Measurements from ENCODE around the gene TNPO1.

Gene TNPO1

DNA sequence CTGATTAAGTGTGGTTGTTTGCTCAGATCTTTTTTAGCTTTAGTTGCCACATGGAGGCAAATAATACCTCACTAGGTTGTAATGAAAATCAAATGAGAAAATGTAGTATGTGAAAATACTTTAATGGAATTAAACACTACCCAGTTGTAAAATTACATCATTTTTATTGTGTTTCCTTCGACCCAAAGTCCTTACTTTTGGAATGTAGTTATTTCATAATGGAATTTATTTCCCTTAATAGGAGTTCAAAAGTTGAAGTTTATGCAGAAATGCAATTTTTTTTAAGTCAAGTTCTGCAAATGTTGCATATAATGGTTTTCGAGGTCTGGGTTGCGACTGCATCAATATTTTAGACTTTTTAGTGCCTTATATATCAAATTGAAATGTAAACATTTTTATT, 31.0 kb downstream of the TNPO1 start:
- no peaks in the 10 kb centered on the region for H3K9me3 ChIP-seq (ENCODE audit: control insufficient read depth, insufficient read depth, low read depth, low read length)
- ChIA-PET CTCF (interaction anchor here (0.6 to 1.1 kb wide), 2 partner anchors 28 to 30 kb away, joined by 3 read pairs; no protein-coding TSS in a partner anchor), POLR2A (no interaction called here)
- no peak overlapping the region; the same call in 1 of the 2 replicates for H3K4me3 ChIP-seq (ENCODE audit: low read depth, low read length)
- peaks cover 7 to 16% of the 10 kb centered on the region in 2 experiments for H3K36me3 ChIP-seq (ENCODE audit: control insufficient read depth in 2 of 2, insufficient read depth in 1 of 2, low read length in 2 of 2)
- H3K27ac ChIP-seq (ENCODE audit: extremely low read depth, low read depth, low read length): no peak overlapping the region
- TF ChIP-seq, protein P1, sequence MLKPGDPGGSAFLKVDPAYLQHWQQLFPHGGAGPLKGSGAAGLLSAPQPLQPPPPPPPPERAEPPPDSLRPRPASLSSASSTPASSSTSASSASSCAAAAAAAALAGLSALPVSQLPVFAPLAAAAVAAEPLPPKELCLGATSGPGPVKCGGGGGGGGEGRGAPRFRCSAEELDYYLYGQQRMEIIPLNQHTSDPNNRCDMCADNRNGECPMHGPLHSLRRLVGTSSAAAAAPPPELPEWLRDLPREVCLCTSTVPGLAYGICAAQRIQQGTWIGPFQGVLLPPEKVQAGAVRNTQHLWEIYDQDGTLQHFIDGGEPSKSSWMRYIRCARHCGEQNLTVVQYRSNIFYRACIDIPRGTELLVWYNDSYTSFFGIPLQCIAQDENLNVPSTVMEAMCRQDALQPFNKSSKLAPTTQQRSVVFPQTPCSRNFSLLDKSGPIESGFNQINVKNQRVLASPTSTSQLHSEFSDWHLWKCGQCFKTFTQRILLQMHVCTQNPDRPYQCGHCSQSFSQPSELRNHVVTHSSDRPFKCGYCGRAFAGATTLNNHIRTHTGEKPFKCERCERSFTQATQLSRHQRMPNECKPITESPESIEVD (tag by site-specific recombination; IDR thresholded peaks at IDR 0.05): peak; percentile 88
- no peak for TF ChIP-seq ZNF488 (tag by site-specific recombination; IDR thresholded peaks at IDR 0.05)
- TF ChIP-seq, protein P2, sequence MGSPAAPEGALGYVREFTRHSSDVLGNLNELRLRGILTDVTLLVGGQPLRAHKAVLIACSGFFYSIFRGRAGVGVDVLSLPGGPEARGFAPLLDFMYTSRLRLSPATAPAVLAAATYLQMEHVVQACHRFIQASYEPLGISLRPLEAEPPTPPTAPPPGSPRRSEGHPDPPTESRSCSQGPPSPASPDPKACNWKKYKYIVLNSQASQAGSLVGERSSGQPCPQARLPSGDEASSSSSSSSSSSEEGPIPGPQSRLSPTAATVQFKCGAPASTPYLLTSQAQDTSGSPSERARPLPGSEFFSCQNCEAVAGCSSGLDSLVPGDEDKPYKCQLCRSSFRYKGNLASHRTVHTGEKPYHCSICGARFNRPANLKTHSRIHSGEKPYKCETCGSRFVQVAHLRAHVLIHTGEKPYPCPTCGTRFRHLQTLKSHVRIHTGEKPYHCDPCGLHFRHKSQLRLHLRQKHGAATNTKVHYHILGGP (tag by site-specific recombination; IDR thresholded peaks at IDR 0.05): 0 out of 2 replicates have a peak, but pooled peaks have one; percentile 2
- TF ChIP-seq, protein P3, sequence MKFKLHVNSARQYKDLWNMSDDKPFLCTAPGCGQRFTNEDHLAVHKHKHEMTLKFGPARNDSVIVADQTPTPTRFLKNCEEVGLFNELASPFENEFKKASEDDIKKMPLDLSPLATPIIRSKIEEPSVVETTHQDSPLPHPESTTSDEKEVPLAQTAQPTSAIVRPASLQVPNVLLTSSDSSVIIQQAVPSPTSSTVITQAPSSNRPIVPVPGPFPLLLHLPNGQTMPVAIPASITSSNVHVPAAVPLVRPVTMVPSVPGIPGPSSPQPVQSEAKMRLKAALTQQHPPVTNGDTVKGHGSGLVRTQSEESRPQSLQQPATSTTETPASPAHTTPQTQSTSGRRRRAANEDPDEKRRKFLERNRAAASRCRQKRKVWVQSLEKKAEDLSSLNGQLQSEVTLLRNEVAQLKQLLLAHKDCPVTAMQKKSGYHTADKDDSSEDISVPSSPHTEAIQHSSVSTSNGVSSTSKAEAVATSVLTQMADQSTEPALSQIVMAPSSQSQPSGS (tag by site-specific recombination; IDR thresholded peaks at IDR 0.05; ENCODE audit: low read depth): peak; percentile 24; the same call in 1 of the 2 replicates
- peaks cover 12% of the 10 kb centered on the region; the same call in 1 of the 2 replicates for H3K4me1 ChIP-seq (ENCODE audit: control insufficient read depth, insufficient read depth, low read length)

GRCh38 chr5:72847989-72848473, 31.6 kb downstream of the TNPO1 start:
- peak overlapping the region; percentile 99 for H3K4me3 ChIP-seq (ENCODE audit: low read depth, low read length)
- H3K27ac ChIP-seq (ENCODE audit: extremely low read depth, low read depth, low read length): peak overlapping the region; percentile 82
- CTCF ChIA-PET: no interaction called here
- POLR2A ChIA-PET: interaction anchor here (1.8 to 2.4 kb wide), 2 partner anchors 10 to 14 kb away, joined by 4 to 7 read pairs; no protein-coding TSS in a partner anchor
- no peaks in the 10 kb centered on the region for H3K9me3 ChIP-seq (ENCODE audit: control insufficient read depth, insufficient read depth, low read depth, low read length)
- peaks cover 12% of the 10 kb centered on the region for H3K4me1 ChIP-seq (ENCODE audit: control insufficient read depth, insufficient read depth, low read length)
- H3K36me3 ChIP-seq (ENCODE audit: control insufficient read depth in 2 of 2, insufficient read depth in 1 of 2, low read length in 2 of 2): peaks cover 13 to 19% of the 10 kb centered on the region in 2 experiments
- TF ChIP-seq ZBTB48 (tag by site-specific recombination; IDR thresholded peaks at IDR 0.05) (peak; percentile 59; the same call in 1 of the 2 replicates), ZNF692 (tag by site-specific recombination; IDR thresholded peaks at IDR 0.05) (peak; percentile 94), REPIN1 (tag by site-specific recombination; IDR thresholded peaks at IDR 0.05; ENCODE audit: low read depth) (0 out of 2 replicates have a peak, but pooled peaks have one; percentile 54), ZEB2 (tag by site-specific recombination; IDR thresholded peaks at IDR 0.05) (peak; percentile 89), EGR2 (tag by site-specific recombination; IDR thresholded peaks at IDR 0.05; ENCODE audit: low read depth) (no peak), ZNF2 (tag by site-specific recombination; IDR thresholded peaks at IDR 0.05) (peak; percentile 91), SP3 (tag by site-specific recombination; IDR thresholded peaks at IDR 0.05) (peak; percentile 38; the same call in 1 of the 2 replicates), ZNF132 (tag by site-specific recombination; IDR thresholded peaks at IDR 0.05; ENCODE audit: borderline replicate concordance) (no peak), KLF8 (tag by site-specific recombination; IDR thresholded peaks at IDR 0.05) (peak; percentile 45; the same call in 1 of the 2 replicates), TRIM28 (IDR thresholded peaks at IDR 0.05; ENCODE audit: borderline replicate concordance, low read length) (0 out of 2 replicates have a peak, but pooled peaks have one; percentile 43), ZNF791 (tag by site-specific recombination; IDR thresholded peaks at IDR 0.05) (no peak), HOXA7 (CRISPR knock-in tag; IDR thresholded peaks at IDR 0.05; ENCODE audit: borderline replicate concordance) (no peak), BCL11A (tag by site-specific recombination; IDR thresholded peaks at IDR 0.05; ENCODE audit: low read depth) (no peak), ZBTB20 (tag by site-specific recombination; IDR thresholded peaks at IDR 0.05) (peak; percentile 85), GLI4 (tag by site-specific recombination; IDR thresholded peaks at IDR 0.05) (0 out of 2 replicates have a peak, but pooled peaks have one; percentile 59), BCL11B (tag by site-specific recombination; IDR thresholded peaks at IDR 0.05; ENCODE audit: low read depth) (no peak)
- TF ChIP-seq, protein P4, sequence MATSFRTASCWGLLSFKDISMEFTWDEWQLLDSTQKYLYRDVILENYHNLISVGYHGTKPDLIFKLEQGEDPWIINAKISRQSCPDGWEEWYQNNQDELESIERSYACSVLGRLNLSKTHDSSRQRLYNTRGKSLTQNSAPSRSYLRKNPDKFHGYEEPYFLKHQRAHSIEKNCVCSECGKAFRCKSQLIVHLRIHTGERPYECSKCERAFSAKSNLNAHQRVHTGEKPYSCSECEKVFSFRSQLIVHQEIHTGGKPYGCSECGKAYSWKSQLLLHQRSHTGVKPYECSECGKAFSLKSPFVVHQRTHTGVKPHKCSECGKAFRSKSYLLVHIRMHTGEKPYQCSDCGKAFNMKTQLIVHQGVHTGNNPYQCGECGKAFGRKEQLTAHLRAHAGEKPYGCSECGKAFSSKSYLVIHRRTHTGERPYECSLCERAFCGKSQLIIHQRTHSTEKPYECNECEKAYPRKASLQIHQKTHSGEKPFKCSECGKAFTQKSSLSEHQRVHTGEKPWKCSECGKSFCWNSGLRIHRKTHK (tag by site-specific recombination; IDR thresholded peaks at IDR 0.05): no peak
- TF ChIP-seq, protein P3 (tag by site-specific recombination; IDR thresholded peaks at IDR 0.05; ENCODE audit: low read depth): no peak
- TF ChIP-seq, protein P5, sequence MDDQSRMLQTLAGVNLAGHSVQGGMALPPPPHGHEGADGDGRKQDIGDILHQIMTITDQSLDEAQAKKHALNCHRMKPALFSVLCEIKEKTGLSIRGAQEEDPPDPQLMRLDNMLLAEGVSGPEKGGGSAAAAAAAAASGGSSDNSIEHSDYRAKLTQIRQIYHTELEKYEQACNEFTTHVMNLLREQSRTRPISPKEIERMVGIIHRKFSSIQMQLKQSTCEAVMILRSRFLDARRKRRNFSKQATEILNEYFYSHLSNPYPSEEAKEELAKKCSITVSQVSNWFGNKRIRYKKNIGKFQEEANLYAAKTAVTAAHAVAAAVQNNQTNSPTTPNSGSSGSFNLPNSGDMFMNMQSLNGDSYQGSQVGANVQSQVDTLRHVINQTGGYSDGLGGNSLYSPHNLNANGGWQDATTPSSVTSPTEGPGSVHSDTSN (CRISPR knock-in tag; IDR thresholded peaks at IDR 0.05): 0 out of 2 replicates have a peak, but pooled peaks have one; percentile 23
